T-cell (primary cell): ENCODE measurements around the gene CHERP. TPM values are rescaled to one million over a fixed set of nuclear protein-coding genes. Genes with fewer than 3 reads are reported as not detected.

Experiments used
- ATAC-seq, 4 experiments: fragments of 200-7000 bp in 3 of 4; fragments of 150-1000 bp in 1 of 4; cut with Tn5 transposase; replicated peaks in 1 of 4; 1 replicate in 3 of 4; 2 replicates in 1 of 4; pipeline ENCODE4 v1.10.0; 2021; ENCODE audit warnings: moderate library complexity in 3 of 4, mild to moderate bottlenecking in 2 of 4, moderate number of reproducible peaks in 1 of 4
- CTCF ChIA-PET, 2 donors: fragments of 300-600 bp; sonication (Branson Sonifier 250); formaldehyde crosslinking; loops; one replicate each; lab custom pipeline; 2022; ENCODE audit warnings: antibody characterized with exemption in 2 of 2; lab: Charles Lee
- POLR2A ChIA-PET, 2 donors: fragments of 300-600 bp; sonication (Branson Sonifier 250); formaldehyde crosslinking; loops; one replicate each; lab custom pipeline; 2022; ENCODE audit warnings: antibody characterized with exemption in 2 of 2; lab: Charles Lee
- DNase-seq, 35 experiments: peaks; one replicate each; pipeline versions ENCODE4 v3.0.0 to v3.0.0-alpha.2; 2013 to 2023
- H3K27ac ChIP-seq: one replicate; pipeline ENCODE4 v1.5.1; 2013; ENCODE audit warnings: low read length
- H3K27me3 ChIP-seq, 2 experiments: replicated peaks in 1 of 2; 1 replicate in 1 of 2; 2 replicates in 1 of 2; pipeline versions ENCODE4 v1.6.1 to v1.7.0; 2013; ENCODE audit warnings: low read length in 1 of 2, mixed read lengths in 1 of 2; ENCODE audit not compliant: control insufficient read depth in 2 of 2, insufficient read depth in 2 of 2; ENCODE audit errors: extremely low read depth in 1 of 2
- H3K36me3 ChIP-seq, 2 donors: 1 replicate in 1 of 2; 2 replicates in 1 of 2; pipeline versions ENCODE4 v1.6.1 to v1.7.0; 2013; ENCODE audit warnings: low read length in 1 of 2; ENCODE audit not compliant: control insufficient read depth in 2 of 2, insufficient read depth in 1 of 2; ENCODE audit errors: extremely low read depth in 1 of 2
- H3K4me1 ChIP-seq, 2 experiments: 1 replicate in 1 of 2; 2 replicates in 1 of 2; pipeline versions ENCODE4 v1.6.1 to v1.7.0; 2013; ENCODE audit warnings: low read length in 2 of 2, mixed read lengths in 1 of 2; ENCODE audit not compliant: insufficient read depth in 2 of 2, control insufficient read depth in 1 of 2; ENCODE audit errors: extremely low read depth in 1 of 2
- H3K4me3 ChIP-seq, 2 donors: 1 replicate in 1 of 2; 2 replicates in 1 of 2; pipeline versions ENCODE4 v1.5.1 to v1.7.0; 2013; ENCODE audit warnings: mild to moderate bottlenecking in 2 of 2, low read length in 1 of 2, moderate library complexity in 1 of 2; ENCODE audit not compliant: control insufficient read depth in 1 of 2; ENCODE audit errors: extremely low read depth in 1 of 2
- H3K9me3 ChIP-seq: 2 replicates; pipeline ENCODE4 v1.7.0; 2013
- H3K27ac Mint-ChIP-seq, 2 donors: one replicate each; pipeline ENCODE4 v1.8.0; 2020 to 2021; ENCODE audit warnings: mild to moderate bottlenecking in 2 of 2, mixed read lengths in 2 of 2
- H3K27me3 Mint-ChIP-seq, 2 donors: one replicate each; pipeline ENCODE4 v1.8.0; 2021 to 2022; ENCODE audit warnings: mixed read lengths in 2 of 2
- H3K36me3 Mint-ChIP-seq: one replicate; pipeline ENCODE4 v1.8.0; 2021; ENCODE audit warnings: mixed read lengths
- H3K4me1 Mint-ChIP-seq, 3 donors: one replicate each; pipeline ENCODE4 v1.8.0; 2020 to 2022; ENCODE audit warnings: mixed read lengths in 3 of 3, mild to moderate bottlenecking in 1 of 3
- H3K4me3 Mint-ChIP-seq, 3 donors: one replicate each; pipeline ENCODE4 v1.8.0; 2020 to 2022; ENCODE audit warnings: mild to moderate bottlenecking in 3 of 3, mixed read lengths in 3 of 3, moderate library complexity in 3 of 3
- H3K9me3 Mint-ChIP-seq, 3 donors: one replicate each; pipeline ENCODE4 v1.8.0; 2020 to 2022; ENCODE audit warnings: mixed read lengths in 3 of 3
- WGBS: methylation state at CpG from one replicate; pipeline ENCODE4 v1.1.5; 2013; ENCODE audit warnings: missing lambda C conversion rate; ENCODE audit not compliant: insufficient coverage; 5-methylcytosine and 5-hydroxymethylcytosine counted together
- total RNA-seq, 35 experiments: library from RNA in 6 of 35; stranded (reverse) in 6 of 35; fragments of 120-200 nt in 1 of 35; gene quantifications; one replicate each; pipeline versions ENCODE4 v1.2.1 to v1.2.4 and lab custom pipeline; 2013 to 2026

Gene CHERP
- total RNA-seq, 5 donors from 2014 or later (not counting 1 experiment from before 2014, with no cell fraction given) = 52.6 to 76.7 (median 70.3) TPM

DNA sequence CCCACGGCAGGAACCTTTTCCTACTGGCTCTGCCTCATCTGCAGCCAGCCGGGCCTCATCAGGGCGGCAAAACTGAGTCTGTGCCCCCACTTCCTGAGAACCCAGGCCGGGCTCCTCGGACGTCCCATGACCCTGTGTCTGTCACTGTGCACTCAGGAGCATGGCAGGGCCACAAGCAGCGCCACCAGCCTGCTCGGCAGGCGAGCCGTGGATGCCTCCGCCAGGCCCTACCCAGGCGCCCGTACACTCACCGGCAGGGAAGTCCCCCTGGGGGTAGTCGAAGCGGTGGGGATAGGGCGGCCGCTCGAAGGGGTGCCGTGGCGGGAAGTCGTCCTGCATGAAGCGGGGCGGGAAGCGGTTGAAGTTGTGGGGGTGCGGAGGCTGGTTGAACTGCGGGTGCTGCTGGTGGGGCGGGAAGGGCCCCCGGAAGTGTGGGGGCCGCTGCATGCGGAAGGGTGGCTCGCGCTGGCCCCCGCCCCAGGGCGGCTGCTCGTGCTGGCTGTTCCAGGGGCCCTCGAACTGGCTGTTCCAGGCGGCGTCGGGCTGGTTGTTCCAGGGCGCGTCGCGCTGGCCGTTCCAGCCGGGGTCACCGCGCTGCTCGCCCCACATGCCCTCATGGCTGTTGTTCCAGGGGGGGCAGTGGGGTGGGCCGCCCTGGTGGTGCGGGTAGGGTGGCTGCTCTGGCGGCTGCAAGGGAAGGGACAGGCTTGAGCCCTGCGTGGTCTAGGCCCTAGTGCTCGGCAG, 17.1 kb downstream of the CHERP start:
- H3K27me3 ChIP-seq = no peaks in the 10 kb centered on the region
- Mint-ChIP-seq H3K4me1 (no peaks in the 10 kb centered on the region), H3K4me3 (no peak overlapping the region), H3K9me3 (no peaks in the 10 kb centered on the region), H3K27ac (no peak overlapping the region), H3K27me3 (no peaks in the 10 kb centered on the region), H3K36me3 (peaks cover 44% of the 10 kb centered on the region)
- CTCF ChIA-PET = interaction anchor here in 1 of 2 donors (0.7 kb wide), 1 partner anchor 62 kb away, joined by 6 read pairs; no protein-coding TSS in a partner anchor
- DNase-seq = no peak
- 95% methylated on average over 51 of the region's 54 CpGs for WGBS
- H3K36me3 ChIP-seq = peaks cover 18 to 89% of the 10 kb centered on the region in 2 donors
- POLR2A ChIA-PET = no interaction called here
- H3K27ac ChIP-seq = no peak overlapping the region
- no peak for ATAC-seq
- no peaks in the 10 kb centered on the region for H3K9me3 ChIP-seq
- no peak overlapping the region for H3K4me3 ChIP-seq
- no peaks in the 10 kb centered on the region for H3K4me1 ChIP-seq

GRCh38 chr19:16522559-16523377, 19.5 kb downstream of the CHERP start:
- Histone ChIP-seq H3K4me1 (no peaks in the 10 kb centered on the region), H3K4me3 (no peak overlapping the region), H3K36me3 (peaks cover 24 to 88% of the 10 kb centered on the region in 2 donors), H3K27me3 (no peaks in the 10 kb centered on the region), H3K27ac (no peak overlapping the region), H3K9me3 (no peaks in the 10 kb centered on the region)
- H3K4me1 Mint-ChIP-seq = no peaks in the 10 kb centered on the region
- CTCF ChIA-PET = no interaction called here
- ATAC-seq = no peak
- peaks cover 50% of the 10 kb centered on the region for H3K36me3 Mint-ChIP-seq
- H3K27me3 Mint-ChIP-seq = no peaks in the 10 kb centered on the region
- no peak for DNase-seq
- POLR2A ChIA-PET = no interaction called here
- H3K4me3 Mint-ChIP-seq = no peak overlapping the region
- H3K9me3 Mint-ChIP-seq = no peaks in the 10 kb centered on the region
- 95% methylated on average over 21 of the region's 25 CpGs for WGBS
- no peak overlapping the region for H3K27ac Mint-ChIP-seq

DNA sequence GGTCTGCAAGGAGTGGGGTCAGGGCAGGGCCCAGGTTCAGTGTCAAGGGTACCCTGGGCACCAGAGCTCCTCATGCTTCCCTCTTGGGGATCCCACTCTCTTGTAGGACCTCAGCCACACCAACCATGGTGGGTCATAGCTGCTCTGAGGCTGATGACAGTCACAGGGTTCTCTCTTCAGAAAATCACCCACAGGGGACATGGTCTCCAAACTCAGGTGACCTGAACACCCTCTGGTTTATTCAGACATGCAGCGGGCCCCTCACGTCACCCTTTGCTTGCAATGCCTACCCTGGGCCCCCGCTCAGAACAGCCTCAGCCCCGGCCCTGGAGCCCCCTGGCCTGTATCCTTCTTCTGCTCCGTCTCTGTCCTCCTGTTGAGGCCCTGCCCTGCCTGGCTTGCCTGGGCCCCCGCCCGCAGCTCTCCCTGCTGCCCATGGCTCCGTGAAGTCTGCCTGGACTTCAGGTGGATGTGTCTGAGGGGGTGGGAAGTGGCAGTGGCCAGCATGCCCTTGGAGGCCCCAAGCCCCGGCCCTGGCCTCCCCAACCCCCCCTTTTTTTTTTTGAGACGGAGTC, 20.4 kb downstream of the CHERP start:
- ChIA-PET POLR2A (no interaction called here), CTCF (no interaction called here)
- peaks cover 49% of the 10 kb centered on the region for H3K36me3 Mint-ChIP-seq
- no peak for DNase-seq
- Histone ChIP-seq H3K27ac (no peak overlapping the region), H3K4me1 (peaks cover 0 to 8% of the 10 kb centered on the region in 2 experiments), H3K4me3 (no peak overlapping the region), H3K9me3 (no peaks in the 10 kb centered on the region), H3K27me3 (no peaks in the 10 kb centered on the region), H3K36me3 (peaks cover 23 to 85% of the 10 kb centered on the region in 2 donors)
- H3K4me1 Mint-ChIP-seq = peaks cover 0 to 5% (median 4%) of the 10 kb centered on the region in 3 donors
- H3K4me3 Mint-ChIP-seq = no peak overlapping the region
- H3K27me3 Mint-ChIP-seq = no peaks in the 10 kb centered on the region
- no peaks in the 10 kb centered on the region for H3K9me3 Mint-ChIP-seq
- H3K27ac Mint-ChIP-seq = no peak overlapping the region
- ATAC-seq = no peak
- WGBS = 95% methylated on average over 6 of the region's 10 CpGs

- Mint-ChIP-seq H3K36me3 (peaks cover 46% of the 10 kb centered on the region), H3K9me3 (no peaks in the 10 kb centered on the region), H3K27ac (no peak overlapping the region), H3K27me3 (no peaks in the 10 kb centered on the region), H3K4me1 (peaks cover 0 to 5% (median 4%) of the 10 kb centered on the region in 3 donors), H3K4me3 (no peak overlapping the region)
- POLR2A ChIA-PET = no interaction called here
- ATAC-seq = no peak
- 98% methylated on average over 18 of the region's 18 CpGs for WGBS
- Histone ChIP-seq H3K36me3 (peaks cover 23 to 78% of the 10 kb centered on the region in 2 donors), H3K4me3 (no peak overlapping the region), H3K27me3 (no peaks in the 10 kb centered on the region), H3K4me1 (peaks cover 0 to 12% of the 10 kb centered on the region in 2 experiments), H3K9me3 (no peaks in the 10 kb centered on the region), H3K27ac (no peak overlapping the region)
- no peak for DNase-seq
- CTCF ChIA-PET = no interaction called here
Measured at GRCh38 chr19:16520986-16521624, 21.1 kb downstream of the CHERP start.

- WGBS = 97% methylated on average over 38 of the region's 45 CpGs
- H3K27me3 Mint-ChIP-seq = no peaks in the 10 kb centered on the region
- ChIA-PET CTCF (no interaction called here), POLR2A (no interaction called here)
- H3K4me3 Mint-ChIP-seq = no peak overlapping the region
- Histone ChIP-seq H3K27me3 (no peaks in the 10 kb centered on the region), H3K9me3 (no peaks in the 10 kb centered on the region), H3K27ac (no peak overlapping the region), H3K36me3 (peaks cover 23 to 72% of the 10 kb centered on the region in 2 donors), H3K4me1 (peaks cover 0 to 12% of the 10 kb centered on the region in 2 experiments), H3K4me3 (no peak overlapping the region)
- no peaks in the 10 kb centered on the region for H3K9me3 Mint-ChIP-seq
- H3K27ac Mint-ChIP-seq = no peak overlapping the region
- peaks cover 0 to 5% (median 4%) of the 10 kb centered on the region in 3 donors for H3K4me1 Mint-ChIP-seq
- peaks cover 46% of the 10 kb centered on the region for H3K36me3 Mint-ChIP-seq
- no peak for ATAC-seq
- no peak for DNase-seq
Measured at GRCh38 chr19:16520074-16520973, 21.9 kb downstream of the CHERP start.
